ENCODE data around the gene FAM13C.
A peak's percentile ranks its signal among the peaks of the same experiment; 100 is the strongest.

The FAM13C gene

GRCh38 chr10:59315465-59315864 lies 46.9 kb downstream of the FAM13C start:
- H3K36me3 ChIP-seq (ENCODE audit: control insufficient read depth in 2 of 2, insufficient read depth in 1 of 2, low read length in 2 of 2) = no peaks in the 10 kb centered on the region
- no peak overlapping the region for H3K4me3 ChIP-seq (ENCODE audit: low read depth, low read length)
- TF ChIP-seq ZFHX2 (tag by site-specific recombination; conservative IDR thresholded peaks at IDR 0.05) = 0 out of 2 replicates have a peak, but pooled peaks have one; percentile 14
- TF ChIP-seq ZNF26 (tag by site-specific recombination; IDR thresholded peaks at IDR 0.05) = no peak
- no peaks in the 10 kb centered on the region for H3K4me1 ChIP-seq (ENCODE audit: control insufficient read depth, insufficient read depth, low read length)
- CTCF ChIA-PET = interaction anchor here (0.7 kb wide), 1 partner anchor 263 kb away, joined by 3 read pairs; no protein-coding TSS in a partner anchor
- H3K9me3 ChIP-seq (ENCODE audit: control insufficient read depth, insufficient read depth, low read depth, low read length) = no peaks in the 10 kb centered on the region
- H3K27ac ChIP-seq (ENCODE audit: extremely low read depth, low read depth, low read length) = no peak overlapping the region
- POLR2A ChIA-PET = no interaction called here

DNA sequence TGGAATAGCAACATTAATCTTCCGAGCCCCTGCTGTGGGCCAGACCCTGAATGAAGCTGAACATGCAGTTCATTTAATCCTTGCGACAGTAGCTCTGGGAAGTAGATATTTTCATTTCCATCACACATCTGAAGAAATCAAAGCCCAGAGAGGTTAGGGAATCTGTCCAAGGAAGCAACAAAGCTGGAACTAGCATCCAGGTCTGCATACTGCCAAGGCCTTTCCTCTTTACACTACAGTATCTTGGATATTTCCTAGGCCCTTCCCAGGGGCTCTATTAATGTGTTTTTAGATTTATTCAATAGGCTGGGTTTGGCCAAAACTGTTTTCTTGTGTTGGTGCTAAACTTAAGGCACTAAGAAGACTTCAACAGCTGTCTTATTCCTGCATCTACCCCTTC lies 48.1 kb downstream of the FAM13C start:
- no peaks in the 10 kb centered on the region for H3K9me3 ChIP-seq (ENCODE audit: control insufficient read depth, insufficient read depth, low read depth, low read length)
- ChIA-PET CTCF (interaction anchor here (0.6 to 1.6 kb wide), 2 partner anchors 243 to 266 kb away, joined by 4 to 5 read pairs; no protein-coding TSS in a partner anchor), POLR2A (interaction anchor here (0.6 kb wide), 1 partner anchor 58 kb away, joined by 3 read pairs; no protein-coding TSS in a partner anchor)
- no peak overlapping the region for H3K27ac ChIP-seq (ENCODE audit: extremely low read depth, low read depth, low read length)
- H3K4me3 ChIP-seq (ENCODE audit: low read depth, low read length) = no peak overlapping the region
- no peak for TF ChIP-seq ZNF354C (tag by site-specific recombination; IDR thresholded peaks at IDR 0.05; ENCODE audit: borderline replicate concordance, low read depth)
- TF ChIP-seq, protein P1, sequence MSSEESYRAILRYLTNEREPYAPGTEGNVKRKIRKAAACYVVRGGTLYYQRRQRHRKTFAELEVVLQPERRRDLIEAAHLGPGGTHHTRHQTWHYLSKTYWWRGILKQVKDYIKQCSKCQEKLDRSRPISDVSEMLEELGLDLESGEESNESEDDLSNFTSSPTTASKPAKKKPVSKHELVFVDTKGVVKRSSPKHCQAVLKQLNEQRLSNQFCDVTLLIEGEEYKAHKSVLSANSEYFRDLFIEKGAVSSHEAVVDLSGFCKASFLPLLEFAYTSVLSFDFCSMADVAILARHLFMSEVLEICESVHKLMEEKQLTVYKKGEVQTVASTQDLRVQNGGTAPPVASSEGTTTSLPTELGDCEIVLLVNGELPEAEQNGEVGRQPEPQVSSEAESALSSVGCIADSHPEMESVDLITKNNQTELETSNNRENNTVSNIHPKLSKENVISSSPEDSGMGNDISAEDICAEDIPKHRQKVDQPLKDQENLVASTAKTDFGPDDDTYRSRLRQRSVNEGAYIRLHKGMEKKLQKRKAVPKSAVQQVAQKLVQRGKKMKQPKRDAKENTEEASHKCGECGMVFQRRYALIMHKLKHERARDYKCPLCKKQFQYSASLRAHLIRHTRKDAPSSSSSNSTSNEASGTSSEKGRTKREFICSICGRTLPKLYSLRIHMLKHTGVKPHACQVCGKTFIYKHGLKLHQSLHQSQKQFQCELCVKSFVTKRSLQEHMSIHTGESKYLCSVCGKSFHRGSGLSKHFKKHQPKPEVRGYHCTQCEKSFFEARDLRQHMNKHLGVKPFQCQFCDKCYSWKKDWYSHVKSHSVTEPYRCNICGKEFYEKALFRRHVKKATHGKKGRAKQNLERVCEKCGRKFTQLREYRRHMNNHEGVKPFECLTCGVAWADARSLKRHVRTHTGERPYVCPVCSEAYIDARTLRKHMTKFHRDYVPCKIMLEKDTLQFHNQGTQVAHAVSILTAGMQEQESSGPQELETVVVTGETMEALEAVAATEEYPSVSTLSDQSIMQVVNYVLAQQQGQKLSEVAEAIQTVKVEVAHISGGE (tag by site-specific recombination; conservative IDR thresholded peaks at IDR 0.05; ENCODE audit: low read depth) = no peak
- no peak for TF ChIP-seq ZNF23 (tag by site-specific recombination; IDR thresholded peaks at IDR 0.05; ENCODE audit: borderline replicate concordance)
- TF ChIP-seq ZNF596 (tag by site-specific recombination; IDR thresholded peaks at IDR 0.05) = no peak
- TF ChIP-seq BCL11A (tag by site-specific recombination; IDR thresholded peaks at IDR 0.05; ENCODE audit: low read depth) = no peak
- TF ChIP-seq ZXDB (tag by site-specific recombination; IDR thresholded peaks at IDR 0.05) = no peak
- no peak for TF ChIP-seq ZNF449 (tag by site-specific recombination; IDR thresholded peaks at IDR 0.05)
- no peak for TF ChIP-seq ZNF274 (IDR thresholded peaks at IDR 0.05; ENCODE audit: low read length)
- TF ChIP-seq ZNF274 (tag by site-specific recombination; IDR thresholded peaks at IDR 0.05; ENCODE audit: borderline replicate concordance) = no peak
- no peak for TF ChIP-seq ZNF266 (tag by site-specific recombination; IDR thresholded peaks at IDR 0.05; ENCODE audit: low read depth)
- TF ChIP-seq ZNF394 (tag by site-specific recombination; IDR thresholded peaks at IDR 0.05; ENCODE audit: borderline replicate concordance) = no peak
- TF ChIP-seq ZNF610 (tag by site-specific recombination; IDR thresholded peaks at IDR 0.05; ENCODE audit: borderline replicate concordance) = no peak
- no peak for TF ChIP-seq ZNF530 (tag by site-specific recombination; IDR thresholded peaks at IDR 0.05; ENCODE audit: low read depth)
- TF ChIP-seq ZNF169 (tag by site-specific recombination; IDR thresholded peaks at IDR 0.05) = no peak
- H3K36me3 ChIP-seq (ENCODE audit: control insufficient read depth in 2 of 2, insufficient read depth in 1 of 2, low read length in 2 of 2) = no peaks in the 10 kb centered on the region
- no peaks in the 10 kb centered on the region for H3K4me1 ChIP-seq (ENCODE audit: control insufficient read depth, insufficient read depth, low read length)

All from HEK293 (cell line).